IPS-NIHi11 (cell line): ENCODE measurements around the gene N4BP2L2.

Experiments
- DNase-seq: peaks from one replicate; pipeline ENCODE4 v3.0.0; 2012; ENCODE audit warnings: mixed read lengths, low spot score

The N4BP2L2 gene

GRCh38 chr13:32530841-32531253 is 7.7 kb downstream of the N4BP2L2 start:
- no peak for DNase-seq

GRCh38 chr13:32528358-32528757 is 10.2 kb downstream of the N4BP2L2 start:
- DNase-seq, result no peak

- DNase-seq, result no peak
Observed at GRCh38 chr13:32527151-32527550, 11.4 kb downstream of the N4BP2L2 start.

GRCh38 chr13:32525766-32526165 is 12.8 kb downstream of the N4BP2L2 start:
- no peak for DNase-seq

GRCh38 chr13:32515246-32515645 is 23.3 kb downstream of the N4BP2L2 start:
- no peak for DNase-seq

- DNase-seq, result no peak
Observed at GRCh38 chr13:32511482-32511881, 27.1 kb downstream of the N4BP2L2 start.

GRCh38 chr13:32504876-32505275 is 33.7 kb downstream of the N4BP2L2 start:
- DNase-seq, result no peak

- no peak for DNase-seq
Observed at GRCh38 chr13:32504263-32504662, 34.3 kb downstream of the N4BP2L2 start.

GRCh38 chr13:32503727-32504126 is 34.9 kb downstream of the N4BP2L2 start:
- DNase-seq, result no peak

- no peak for DNase-seq
Observed at GRCh38 chr13:32501064-32501463, 37.5 kb downstream of the N4BP2L2 start.

GRCh38 chr13:32499538-32500210 is 38.9 kb downstream of the N4BP2L2 start:
- no peak for DNase-seq

GRCh38 chr13:32497589-32497988 is 41.0 kb downstream of the N4BP2L2 start:
- DNase-seq, result no peak

GRCh38 chr13:32496599-32497160 is 41.9 kb downstream of the N4BP2L2 start:
- DNase-seq, result no peak

GRCh38 chr13:32495841-32496240 is 42.8 kb downstream of the N4BP2L2 start:
- no peak for DNase-seq

- DNase-seq, result no peak
Observed at GRCh38 chr13:32495429-32495828, 43.2 kb downstream of the N4BP2L2 start.

GRCh38 chr13:32491028-32491427 is 47.6 kb downstream of the N4BP2L2 start:
- no peak for DNase-seq

GRCh38 chr13:32476892-32477291 is 61.7 kb downstream of the N4BP2L2 start:
- no peak for DNase-seq

GRCh38 chr13:32476021-32476731 is 62.4 kb downstream of the N4BP2L2 start:
- no peak for DNase-seq

- no peak for DNase-seq
Observed at GRCh38 chr13:32474999-32475792, 63.4 kb downstream of the N4BP2L2 start.

GRCh38 chr13:32473650-32474049 is 64.9 kb downstream of the N4BP2L2 start:
- no peak for DNase-seq

- no peak for DNase-seq
Observed at GRCh38 chr13:32472194-32472621, 66.4 kb downstream of the N4BP2L2 start.

GRCh38 chr13:32471187-32471922 is 67.2 kb downstream of the N4BP2L2 start:
- DNase-seq, result no peak
